IMR-90 (cell line): ENCODE data around the gene SEPTIN8. TPM values are rescaled to one million over a fixed set of nuclear protein-coding genes. Genes with fewer than 3 reads are reported as not detected.

Experiments
- ATAC-seq: fragments of 200-7000 bp; cut with Tn5 transposase; 2 replicates; pipeline ENCODE4 v1.9.1; 2020; ENCODE audit warnings: low read depth, mild to moderate bottlenecking, moderate library complexity
- BruUV-seq: library from RNA; stranded (reverse); fragments of 400-500 nt; replicated peaks from 2 replicates; lab custom pipeline; 2021; lab: Mats Ljungman, UMichigan
- CTCF ChIA-PET: fragments of 300-600 bp; formaldehyde crosslinking; extraction: SDS; loops from one replicate; lab custom pipeline; 2021; ENCODE audit warnings: antibody characterized with exemption; lab: Yijun Ruan, JAX
- POLR2A ChIA-PET: fragments of 300-600 bp; sonication (Branson Sonifier 250); formaldehyde crosslinking; loops from one replicate; lab custom pipeline; 2022; ENCODE audit warnings: antibody characterized with exemption; ENCODE audit not compliant: unreplicated experiment; lab: Charles Lee
- DNase-seq: peaks from one replicate; pipeline ENCODE4 v3.0.0; 2013
- H2AFZ ChIP-seq: replicated peaks from 2 replicates; pipeline ENCODE3; 2013; ENCODE audit warnings: low read length, mild to moderate bottlenecking; ENCODE audit not compliant: poor library complexity
- H2AK5ac ChIP-seq: 2 replicates; pipeline ENCODE4 v1.6.1; 2013; ENCODE audit warnings: low read depth, low read length, inconsistent platforms
- H2AK9ac ChIP-seq: replicated peaks from 2 replicates; pipeline ENCODE3; 2013; ENCODE audit warnings: mild to moderate bottlenecking, low read depth, low read length, moderate library complexity; ENCODE audit not compliant: poor library complexity
- H2BK120ac ChIP-seq: 2 replicates; pipeline ENCODE4 v1.6.1; 2013; ENCODE audit warnings: low read depth, low read length, inconsistent platforms
- H2BK15ac ChIP-seq: 3 replicates; pipeline ENCODE4 v1.6.1; 2013; ENCODE audit warnings: low read depth, low read length, inconsistent platforms
- H2BK20ac ChIP-seq: 2 replicates; pipeline ENCODE4 v1.6.1; 2013; ENCODE audit warnings: low read depth, mild to moderate bottlenecking, inconsistent platforms, low read length, moderate library complexity
- H2BK5ac ChIP-seq: 2 replicates; pipeline ENCODE4 v1.6.1; 2013; ENCODE audit warnings: mild to moderate bottlenecking, low read depth, low read length, inconsistent platforms; ENCODE audit not compliant: poor library complexity, severe bottlenecking
- H3K14ac ChIP-seq: replicated peaks from 2 replicates; pipeline ENCODE4 v1.6.1; 2013; ENCODE audit warnings: low read depth, low read length, inconsistent platforms
- H3K18ac ChIP-seq: 2 replicates; pipeline ENCODE4 v1.6.1; 2013; ENCODE audit warnings: low read depth, low read length, control low read depth
- H3K23ac ChIP-seq: 2 replicates; pipeline ENCODE4 v1.6.1; 2013; ENCODE audit warnings: low read depth, low read length, inconsistent platforms
- H3K27ac ChIP-seq: 2 replicates; pipeline ENCODE4 v1.5.1; 2013; ENCODE audit warnings: mild to moderate bottlenecking, control low read depth, low read length; ENCODE audit not compliant: insufficient read depth
- H3K27me3 ChIP-seq: 2 replicates; pipeline ENCODE4 v1.6.1; 2013; ENCODE audit warnings: low read length; ENCODE audit not compliant: control insufficient read depth, insufficient read depth
- H3K36me3 ChIP-seq: 2 replicates; pipeline ENCODE4 v1.6.1; 2013; ENCODE audit warnings: low read length, mixed read lengths; ENCODE audit not compliant: control insufficient read depth, insufficient read depth
- H3K4ac ChIP-seq: 2 replicates; pipeline ENCODE4 v1.6.1; 2013; ENCODE audit warnings: low read depth, low read length, inconsistent platforms
- H3K4me1 ChIP-seq: 2 replicates; pipeline ENCODE4 v1.6.1; 2013; ENCODE audit warnings: low read length, mixed read lengths; ENCODE audit not compliant: control insufficient read depth, insufficient read depth
- H3K4me2 ChIP-seq: 2 replicates; pipeline ENCODE4 v1.6.1; 2013; ENCODE audit warnings: low read depth, mild to moderate bottlenecking, control low read depth, low read length, moderate library complexity
- H3K4me3 ChIP-seq: 2 replicates; pipeline ENCODE4 v1.5.1; 2013; ENCODE audit warnings: low read depth, mild to moderate bottlenecking, control low read depth, low read length, moderate library complexity; ENCODE audit not compliant: insufficient read depth
- H3K56ac ChIP-seq: 2 replicates; pipeline ENCODE4 v1.6.1; 2013; ENCODE audit warnings: low read length, inconsistent platforms; ENCODE audit not compliant: insufficient read depth; ENCODE audit errors: extremely low read depth
- H3K79me1 ChIP-seq, 2 experiments: 2 replicates each; pipeline ENCODE4 v1.6.1; 2013; ENCODE audit warnings: low read length in 2 of 2, inconsistent platforms in 1 of 2, low read depth in 1 of 2
- H3K9ac ChIP-seq: 2 replicates; pipeline ENCODE4 v1.6.1; 2013; ENCODE audit warnings: low read depth, low read length, control low read depth
- H3K9me1 ChIP-seq: 2 replicates; pipeline ENCODE4 v1.6.1; 2013; ENCODE audit warnings: low read length, inconsistent platforms; ENCODE audit not compliant: insufficient read depth
- H3K9me3 ChIP-seq: 2 replicates; pipeline ENCODE4 v1.6.1; 2013; ENCODE audit warnings: low read length; ENCODE audit not compliant: control insufficient read depth, insufficient read depth
- H4K20me1 ChIP-seq: 2 replicates; pipeline ENCODE4 v1.6.1; 2013; ENCODE audit warnings: low read length, inconsistent platforms; ENCODE audit not compliant: insufficient read depth
- H4K5ac ChIP-seq: 2 replicates; pipeline ENCODE4 v1.6.1; 2013; ENCODE audit warnings: mild to moderate bottlenecking, low read depth, low read length, control low read depth
- H4K8ac ChIP-seq, 2 experiments: 2 replicates each; pipeline ENCODE4 v1.6.1; 2013; ENCODE audit warnings: low read depth in 2 of 2, low read length in 2 of 2, control low read depth in 1 of 2, inconsistent platforms in 1 of 2
- H4K91ac ChIP-seq: 2 replicates; pipeline ENCODE4 v1.6.1; 2013; ENCODE audit warnings: low read depth, low read length, inconsistent platforms; ENCODE audit not compliant: insufficient read depth
- BHLHE40 ChIP-seq: fragments of 150-350 bp; IDR thresholded peaks from 2 replicates; pipeline ENCODE4 v1.6.1; 2016; ENCODE audit warnings: mild to moderate bottlenecking, low read depth, low read length
- CEBPB ChIP-seq: IDR thresholded peaks from 2 replicates; pipeline ENCODE4 v1.6.1; 2012; ENCODE audit warnings: low read depth, low read length, improper control_type of control experiment
- CHD1 ChIP-seq: IDR thresholded peaks from 2 replicates; pipeline ENCODE4 v1.6.1; 2012; ENCODE audit warnings: low read depth, low read length, improper control_type of control experiment
- CTCF ChIP-seq: conservative IDR thresholded peaks from 2 replicates; pipeline ENCODE4 v1.5.1; 2012; ENCODE audit warnings: mild to moderate bottlenecking, low read depth, low read length, improper control_type of control experiment
- ELK1 ChIP-seq: fragments of 150-350 bp; IDR thresholded peaks from 2 replicates; pipeline ENCODE4 v1.6.1; 2016; ENCODE audit warnings: low read depth, mild to moderate bottlenecking, low read length, moderate library complexity, borderline replicate concordance
- FOS ChIP-seq: fragments of 150-350 bp; IDR thresholded peaks from 2 replicates; pipeline ENCODE4 v1.6.1; 2016; ENCODE audit warnings: low read depth, low read length
- MAFK ChIP-seq: IDR thresholded peaks from 2 replicates; pipeline ENCODE4 v1.6.1; 2012; ENCODE audit warnings: low read depth, low read length, improper control_type of control experiment
- MXI1 ChIP-seq: IDR thresholded peaks from 2 replicates; pipeline ENCODE4 v1.6.1; 2012; ENCODE audit warnings: low read depth, mild to moderate bottlenecking, low read length, moderate library complexity, borderline replicate concordance
- NFE2L2 ChIP-seq: fragments of 150-350 bp; IDR thresholded peaks from 2 replicates; pipeline ENCODE4 v1.6.1; 2016; ENCODE audit warnings: low read depth, mild to moderate bottlenecking, low read length
- POLR2A ChIP-seq: IDR thresholded peaks from 2 replicates; pipeline ENCODE4 v1.6.1; 2012; ENCODE audit warnings: mild to moderate bottlenecking, low read depth, low read length
- RCOR1 ChIP-seq: IDR thresholded peaks from 2 replicates; pipeline ENCODE4 v1.6.1; 2012; ENCODE audit warnings: mild to moderate bottlenecking, low read length, improper control_type of control experiment; ENCODE audit not compliant: insufficient replicate concordance
- RFX5 ChIP-seq: IDR thresholded peaks from 2 replicates; pipeline ENCODE4 v1.8.0; 2012; ENCODE audit warnings: low read depth, mild to moderate bottlenecking, low read length, moderate library complexity
- WGBS, 2 experiments: methylation state at CpG; one replicate each; pipeline versions ENCODE4 v1.1.5 to v1.1.7; 2013; ENCODE audit warnings: missing lambda C conversion rate in 2 of 2; ENCODE audit not compliant: insufficient read length in 1 of 2; ENCODE audit errors: extremely low coverage in 2 of 2; 5-methylcytosine and 5-hydroxymethylcytosine counted together
- dilution Hi-C: fragments of 300-500 bp; cut with HindIII; formaldehyde crosslinking; loops from one replicate; pipeline ENCODE4 v1.14.3; 2018; ENCODE audit warnings: low sequenced_read_pairs; ENCODE audit not compliant: unreplicated experiment
- in situ Hi-C: fragments of 300-500 bp; cut with MboI; formaldehyde crosslinking; loops from 3 replicates; pipeline ENCODE4 v1.14.3; 2019; ENCODE audit warnings: low sequenced_read_pairs, inconsistent platforms, mixed read lengths
- intact Hi-C: fragments of 100-400 bp; cut with micrococcal nuclease; formaldehyde crosslinking; loops from 2 replicates; pipeline ENCODE4 v1.10.0; 2022
- polyA plus RNA-seq, 3 experiments: library from polyadenylated mRNA; depleted of rRNA; stranded (reverse); fragments of >200 nt; gene quantifications; 2 replicates each; pipeline ENCODE4 v1.2.3, GENCODE V29; 2012; ENCODE audit warnings: low replicate concordance in 1 of 3
- total RNA-seq: library from RNA; depleted of rRNA; stranded (reverse); fragments of >200 nt; gene quantifications from 2 replicates; pipeline ENCODE4 v1.2.3, GENCODE V29; 2012

The SEPTIN8 gene
- total and polyA plus RNA-seq, 2 of the 4 experiments (the other 2 are of a cell fraction): 56.2 to 67.2 TPM

GRCh38 chr5:132773601-132774355 is 3.3 kb downstream of the SEPTIN8 start:
- H4K20me1 ChIP-seq: peaks cover 51% of the 10 kb centered on the region
- no peak overlapping the region for H2BK20ac ChIP-seq
- H3K27me3 ChIP-seq: no peaks in the 10 kb centered on the region
- H3K27ac ChIP-seq: no peak overlapping the region
- H3K9ac ChIP-seq: no peak overlapping the region
- peak overlapping the region; percentile 16 for H2AFZ ChIP-seq
- no peak for TF ChIP-seq RCOR1
- no peak for TF ChIP-seq MAFK
- no peak for TF ChIP-seq MXI1
- no peak for TF ChIP-seq CEBPB
- TF ChIP-seq BHLHE40: no peak
- TF ChIP-seq CTCF: no peak
- no peak for TF ChIP-seq RFX5
- no peak for TF ChIP-seq FOS
- TF ChIP-seq POLR2A: no peak
- TF ChIP-seq CHD1: no peak
- TF ChIP-seq NFE2L2: no peak
- TF ChIP-seq ELK1: no peak
- H3K4me1 ChIP-seq: peaks cover 19% of the 10 kb centered on the region
- dilution Hi-C loops: no loop called here
- no peak overlapping the region for H3K23ac ChIP-seq
- ATAC-seq (no peak), DNase-seq (no peak)
- POLR2A ChIA-PET: no interaction called here
- H4K5ac ChIP-seq: no peak overlapping the region
- 0 out of 2 replicates have a peak overlapping the region, but pooled peaks have one; percentile 33 for H2AK5ac ChIP-seq
- H2BK120ac ChIP-seq: no peak overlapping the region
- H2BK15ac ChIP-seq: no peak overlapping the region
- no peak overlapping the region for H4K8ac ChIP-seq
- WGBS, 2 experiments: 100% methylated on average over 1 of the region's 12 CpGs; no CpG with 5 or more reads in 1 of the 2 experiments
- intact Hi-C loops: no loop called here
- CTCF ChIA-PET: interaction anchor here (0.6 to 1.9 kb wide), 4 partner anchors 40 to 56 kb away, joined by 3 to 4 read pairs (median 3); no protein-coding TSS in a partner anchor
- H3K9me3 ChIP-seq: no peaks in the 10 kb centered on the region
- H2BK5ac ChIP-seq: no peak overlapping the region
- H3K18ac ChIP-seq: no peak overlapping the region
- H3K36me3 ChIP-seq: no peaks in the 10 kb centered on the region
- no peak overlapping the region for H3K4me3 ChIP-seq
- H3K4ac ChIP-seq: no peak overlapping the region
- H3K9me1 ChIP-seq: peaks cover 53% of the 10 kb centered on the region
- no peak overlapping the region for H3K56ac ChIP-seq
- no TSS peak for BruUV-seq
- H3K4me2 ChIP-seq: no peak overlapping the region
- H4K91ac ChIP-seq: no peak overlapping the region
- in situ Hi-C loops: no loop called here
- no peak overlapping the region for H3K14ac ChIP-seq
- peak overlapping the region; percentile 47 for H2AK9ac ChIP-seq
- H3K79me1 ChIP-seq: peaks cover 34 to 83% of the 10 kb centered on the region in 2 experiments
